Body of pancreas (tissue), 4 donors: ENCODE results near the gene CLP1.

Source experiments
- CTCF ChIP-seq, 7 experiments: fragments of 450-650 bp in 4 of 7; fragments of 200-600 bp in 3 of 7; sonication (generic) in 3 of 7; IDR thresholded peaks; one replicate each; pipeline ENCODE4 v1.5.1; 2016 to 2019; ENCODE audit warnings: antibody characterized with exemption in 7 of 7
- POLR2A ChIP-seq, 3 donors: fragments of 450-650 bp; IDR thresholded peaks; one replicate each; pipeline ENCODE4 v1.6.1; 2016; ENCODE audit warnings: antibody characterized with exemption in 3 of 3, mild to moderate bottlenecking in 2 of 3

- TF ChIP-seq CTCF (IDR thresholded peaks at IDR 0.05): no peak
- TF ChIP-seq POLR2A (IDR thresholded peaks at IDR 0.05): no peak
These were observed 9.4 kb upstream of the CLP1 start for GRCh38 chr11:57647960-57648800.
